GM13977 (cell line): ENCODE measurements around the gene FSTL5.
A peak's percentile ranks its signal among the peaks of the same experiment; 100 is the strongest.
"Not testable (repeated sequence)": the region's sequence is repeated elsewhere in the genome, so short reads cannot be mapped to it uniquely, and the experiment has no call there.

Experiments used
- DNase-seq: peaks from one replicate; pipeline ENCODE4 v3.0.0; 2012; ENCODE audit warnings: low spot score
- CTCF ChIP-seq: IDR thresholded peaks from 2 replicates; pipeline ENCODE4 v1.5.1; 2012; ENCODE audit warnings: mild to moderate bottlenecking, control low read depth; ENCODE audit not compliant: insufficient read depth; ENCODE audit errors: extremely low read depth, missing control alignments
- in situ Hi-C: fragments of 300-500 bp; cut with MboI; formaldehyde crosslinking; loops from one replicate; pipeline ENCODE4 v1.12.0; 2022; ENCODE audit warnings: low sequenced_read_pairs, low pct_unique_long_range_greater_than_20kb, mixed read lengths, inconsistent platforms; ENCODE audit not compliant: unreplicated experiment

FSTL5 gene

DNA sequence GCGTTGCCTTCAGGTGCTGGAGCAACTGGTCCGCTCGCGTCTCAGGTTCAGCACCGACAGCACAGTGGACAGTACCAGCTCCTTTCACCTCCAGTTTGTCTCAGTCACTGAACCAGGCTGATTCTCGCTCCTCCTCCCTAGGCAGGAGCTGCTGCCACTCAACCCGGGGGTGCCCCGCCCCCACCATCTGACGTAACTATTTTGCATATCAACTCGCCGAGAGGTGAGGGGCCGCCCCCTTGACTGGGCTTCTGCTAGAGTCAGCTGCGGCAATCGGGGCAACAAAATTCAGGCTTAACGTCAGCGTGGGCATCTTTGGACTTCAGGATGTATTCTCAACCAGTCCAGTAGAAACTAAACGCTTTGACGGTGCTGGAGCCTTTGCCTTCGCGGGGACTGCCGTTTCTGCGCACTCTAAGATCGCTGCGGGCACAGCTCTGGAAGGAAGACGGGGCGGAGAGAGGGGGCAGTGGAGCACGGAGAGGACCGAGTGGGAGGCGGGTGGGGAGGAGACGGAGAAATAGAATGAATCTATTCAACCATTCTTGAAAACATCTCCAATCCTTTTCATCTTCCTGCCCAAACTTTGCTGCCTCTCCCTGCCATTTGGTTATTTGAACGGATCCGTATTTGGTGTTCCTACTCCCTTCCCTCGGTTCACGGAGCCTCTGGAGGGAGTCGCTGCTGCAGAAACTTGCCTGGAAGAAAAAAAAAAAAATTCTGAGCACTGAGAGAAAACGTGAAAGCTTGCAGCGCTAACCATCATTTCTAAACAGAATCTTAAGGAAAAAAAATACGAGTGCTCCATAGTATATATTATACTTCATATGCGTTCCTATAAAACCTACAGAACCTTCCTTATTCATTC lies at the start of gene FSTL5:
FSTL5 (minus strand) TSS at position 109 of the 868 bp plus-strand sequence. CDS start 52,604 bp downstream, outside the sequence.
- in situ Hi-C loops: no loop called here
- peak; percentile 51 for DNase-seq
- TF ChIP-seq CTCF: no peak

- in situ Hi-C loops: no loop called here
- DNase-seq: no peak
- no peak for TF ChIP-seq CTCF
Observed at GRCh38 chr4:162209706-162210105, 45.9 kb upstream of the FSTL5 start.

GRCh38 chr4:162203478-162203877 lies 39.7 kb upstream of the FSTL5 start:
- DNase-seq, in situ Hi-C loops: not testable (repeated sequence)

GRCh38 chr4:162201673-162202072 lies 37.9 kb upstream of the FSTL5 start:
- no peak for TF ChIP-seq CTCF

DNA sequence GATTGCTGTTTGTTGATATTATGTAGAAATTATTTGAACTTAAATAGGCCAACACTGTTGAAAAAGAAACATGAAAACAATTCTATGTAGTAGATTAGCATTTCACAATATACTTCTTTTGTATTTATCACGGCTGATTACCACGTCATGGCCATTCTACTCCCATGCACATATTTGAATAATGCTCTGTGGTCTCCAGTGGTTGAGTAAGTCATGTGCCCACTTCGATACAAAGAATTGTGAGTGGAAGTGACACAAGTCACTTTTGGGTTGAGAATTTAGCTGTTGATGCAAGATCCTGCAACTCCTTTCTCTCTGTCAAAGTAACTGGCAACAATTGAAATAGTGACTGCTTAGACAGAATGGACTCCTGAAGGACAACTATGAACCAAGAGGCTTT lies 6.7 kb upstream of the FSTL5 start:
- no peak for DNase-seq
- in situ Hi-C loops: no loop called here
- no peak for TF ChIP-seq CTCF

More at GRCh38 chr4:162201673-162202072, 37.9 kb upstream of the FSTL5 start:
- in situ Hi-C loops: no loop called here
- DNase-seq: no peak

DNA sequence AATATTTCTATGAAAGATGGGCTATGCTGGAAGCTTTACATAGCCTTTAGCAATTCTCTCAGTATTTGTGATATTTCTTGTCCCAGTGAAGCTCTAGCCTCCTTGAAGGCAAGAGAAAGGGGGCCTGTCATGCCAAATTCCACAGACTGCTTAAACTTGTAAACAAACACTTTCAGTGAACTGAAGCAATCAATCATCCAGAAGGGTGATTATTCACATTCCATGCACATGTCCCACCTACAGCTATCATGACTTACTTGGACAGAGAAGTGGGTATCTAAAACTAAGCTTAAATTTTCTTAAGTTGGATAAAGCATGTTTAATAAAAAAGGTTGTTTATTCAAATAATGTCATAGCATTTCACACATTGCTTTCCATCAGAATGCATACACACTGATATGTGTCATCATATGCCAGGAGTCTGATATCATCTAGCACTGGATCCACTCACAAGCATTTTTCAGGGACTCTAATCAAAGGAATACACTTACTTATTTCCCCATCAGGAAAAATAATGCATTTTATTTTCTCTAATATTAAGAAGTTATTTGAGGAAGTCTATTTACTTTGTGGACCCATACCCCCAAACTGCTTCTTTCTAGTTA lies 1.2 kb upstream of the FSTL5 start:
- in situ Hi-C loops: no loop called here
- no peak for TF ChIP-seq CTCF
- no peak for DNase-seq

DNA sequence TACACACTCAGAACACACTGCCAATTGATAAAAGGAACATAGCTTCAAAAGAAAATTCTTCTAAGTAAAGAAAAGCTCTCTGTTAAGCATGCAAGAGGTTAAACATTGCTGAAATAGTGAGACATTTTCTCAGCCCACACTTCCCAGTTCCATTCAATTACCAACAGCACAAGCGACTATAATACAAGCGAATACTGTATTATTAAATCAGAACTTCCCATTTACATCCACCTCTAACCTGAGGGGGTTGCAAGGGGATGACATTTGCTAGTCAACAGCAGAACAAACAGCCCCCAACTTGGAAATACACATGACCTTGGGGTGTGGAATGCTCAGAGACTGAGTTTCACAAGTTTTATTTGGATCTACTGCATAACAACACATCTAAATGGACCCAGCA lies 1.1 kb downstream of the FSTL5 start:
- in situ Hi-C loops: no loop called here
- TF ChIP-seq CTCF: no peak
- DNase-seq: no peak
